Activated T-cell treated with anti-CD3 and anti-CD28 coated beads, Interleukin-2, amount 50 U/mL, for 48 hours (primary cell): ENCODE measurements around the gene ZEB2.

Experiments
- DNase-seq, 2 experiments: peaks; one replicate each; pipeline ENCODE4 v3.0.0-alpha.2; 2020

Gene ZEB2

DNA sequence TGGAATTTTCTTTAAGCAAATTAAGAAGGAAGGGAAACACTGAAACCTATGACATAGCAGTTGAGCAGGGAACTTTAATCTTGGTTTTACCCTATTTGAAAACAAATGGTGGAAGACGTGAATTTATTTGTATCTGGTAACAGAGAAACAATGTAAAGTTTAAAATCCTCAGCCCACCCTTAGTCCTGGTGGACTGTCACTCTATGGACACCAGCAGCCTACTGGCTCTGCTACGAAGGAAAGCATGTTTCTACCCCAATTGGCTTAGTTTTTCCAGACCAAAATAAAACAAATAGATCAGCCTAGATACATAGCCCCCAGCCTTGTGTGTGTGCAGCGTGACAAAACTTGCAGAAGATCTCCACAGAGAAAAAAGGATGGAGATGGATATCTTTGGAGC, 7.4 kb downstream of the ZEB2 start:
- DNase-seq: no peak

- DNase-seq: no peak
Observed at GRCh38 chr2:144511937-144512336, 8.0 kb downstream of the ZEB2 start.

DNA sequence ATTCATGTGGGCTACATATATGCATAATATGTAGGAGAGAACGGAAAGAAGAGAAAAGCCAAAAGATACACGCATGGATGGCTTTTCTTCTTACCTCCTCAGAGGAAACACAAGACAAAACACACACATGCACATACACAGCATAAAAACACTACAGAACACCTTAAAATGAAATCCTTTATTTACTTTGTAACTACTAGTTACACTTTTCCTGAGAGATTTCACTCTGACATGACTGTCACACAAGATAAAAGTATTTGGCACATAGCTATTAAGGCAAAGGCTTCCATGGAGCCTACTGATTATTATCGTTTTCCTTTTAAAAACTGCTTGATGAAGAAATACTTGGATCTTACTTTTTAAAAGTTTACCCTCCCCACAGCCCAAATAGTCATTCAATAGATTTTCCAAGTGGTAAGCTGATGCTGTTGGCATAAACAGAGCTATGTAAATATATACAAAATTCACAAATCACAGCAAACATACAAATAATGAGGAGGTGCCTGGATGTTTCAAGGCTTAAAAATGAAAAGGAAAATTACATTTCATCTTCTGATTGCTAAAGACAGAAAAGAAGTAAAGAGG, 8.6 kb downstream of the ZEB2 start:
- no peak for DNase-seq

- no peak for DNase-seq
Observed at GRCh38 chr2:144510294-144510991, 9.5 kb downstream of the ZEB2 start.

- no peak for DNase-seq
Observed at GRCh38 chr2:144509879-144510221, 10.1 kb downstream of the ZEB2 start.

- DNase-seq: no peak
Observed at GRCh38 chr2:144509001-144509878, 10.7 kb downstream of the ZEB2 start.

DNA sequence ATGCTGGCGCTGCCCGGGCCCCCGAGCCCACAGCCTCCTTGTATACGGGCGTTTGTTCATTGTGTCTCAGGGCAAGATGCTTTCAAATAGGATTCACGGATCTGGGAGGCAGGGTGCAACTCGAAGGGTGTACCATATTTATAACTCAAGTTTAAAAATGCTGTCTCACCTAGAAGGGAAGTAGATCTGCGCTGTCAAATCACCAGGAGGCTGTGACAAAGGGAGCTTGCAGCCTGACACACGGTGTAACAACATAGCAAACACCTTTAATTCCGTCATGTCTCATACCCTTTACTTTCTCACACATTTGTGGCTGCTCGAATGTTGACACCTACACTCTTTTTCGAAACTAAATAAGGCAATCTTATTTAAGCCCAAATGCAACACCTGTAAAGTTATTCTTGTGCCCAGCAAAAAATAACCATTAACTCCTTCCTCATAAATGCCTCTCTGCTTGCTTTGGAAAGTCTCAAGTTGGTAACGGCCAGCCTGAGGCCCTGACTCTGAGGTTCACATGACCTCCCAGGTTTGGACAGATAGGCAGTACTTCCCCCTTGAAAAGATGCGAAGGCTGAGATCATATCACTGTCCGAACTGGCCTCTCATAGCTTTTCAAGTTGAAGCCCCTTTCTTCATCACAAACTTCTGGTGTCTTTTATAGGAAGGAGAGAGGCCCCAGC, 11.6 kb downstream of the ZEB2 start:
- DNase-seq: no peak

- no peak for DNase-seq
Observed at GRCh38 chr2:144507441-144508171, 12.3 kb downstream of the ZEB2 start.

GRCh38 chr2:144505245-144505831, 14.6 kb downstream of the ZEB2 start:
- DNase-seq: no peak

- DNase-seq: no peak
Observed at GRCh38 chr2:144504218-144504641, 15.7 kb downstream of the ZEB2 start.

DNA sequence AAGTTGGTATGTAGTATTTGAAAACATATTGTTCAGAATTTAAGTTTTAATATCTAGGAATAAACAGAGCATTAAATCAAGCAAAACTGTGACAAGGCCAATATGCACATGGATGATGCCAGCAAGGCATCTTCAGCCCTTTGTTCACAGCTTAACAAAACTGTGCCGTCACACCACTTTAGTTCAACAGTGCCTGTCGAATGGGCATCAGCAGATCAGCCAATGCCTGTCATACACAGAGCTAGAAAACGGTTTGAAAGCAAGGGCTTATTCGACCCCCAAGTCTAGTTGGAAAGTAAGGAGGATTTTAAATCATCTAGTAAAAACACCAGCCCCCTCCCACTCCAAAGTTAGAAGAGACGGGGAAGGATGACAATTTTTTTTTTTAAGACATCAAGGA, 16.7 kb downstream of the ZEB2 start:
- no peak for DNase-seq

DNA sequence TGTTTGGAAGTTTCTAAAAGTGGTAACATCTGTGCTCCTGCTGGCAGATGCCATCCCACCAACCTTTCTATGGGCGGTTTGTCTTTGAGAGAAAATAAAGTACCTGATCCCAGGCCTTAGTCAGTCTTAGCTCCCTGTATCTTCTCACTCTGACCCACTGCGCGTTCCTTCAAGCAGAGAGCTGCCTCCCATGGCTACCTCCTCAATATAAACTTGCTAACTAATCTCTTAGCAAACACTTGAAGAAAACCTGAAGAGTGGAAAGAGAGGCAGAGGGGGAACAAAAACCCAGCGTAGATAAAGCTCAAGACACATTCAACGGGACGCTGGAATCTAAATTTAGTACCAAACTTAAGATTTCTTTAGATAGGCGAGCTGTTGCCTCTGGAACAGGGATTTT, 17.6 kb downstream of the ZEB2 start:
- DNase-seq: no peak

- DNase-seq: no peak
Observed at GRCh38 chr2:144501627-144502026, 18.3 kb downstream of the ZEB2 start.

GRCh38 chr2:144501118-144501517, 18.8 kb downstream of the ZEB2 start:
- no peak for DNase-seq

DNA sequence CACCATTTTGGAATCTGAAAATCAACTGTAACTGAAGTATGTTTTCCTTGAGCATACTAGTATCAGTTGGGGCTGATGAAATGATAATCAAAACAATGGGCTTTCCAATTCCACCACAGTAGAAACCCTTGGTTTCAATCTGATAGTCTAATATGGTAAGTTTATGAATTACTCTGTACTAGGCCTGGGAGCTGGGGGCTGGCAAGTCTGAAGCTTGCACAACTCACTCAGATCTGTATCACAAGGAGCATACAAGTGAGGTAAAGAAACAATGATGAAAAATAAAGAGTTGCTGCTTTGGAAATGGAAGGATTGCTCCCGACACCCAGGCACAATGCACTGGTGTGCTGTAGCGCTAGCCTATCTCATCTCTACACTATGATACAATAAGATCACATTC, 19.4 kb downstream of the ZEB2 start:
- DNase-seq: no peak

DNA sequence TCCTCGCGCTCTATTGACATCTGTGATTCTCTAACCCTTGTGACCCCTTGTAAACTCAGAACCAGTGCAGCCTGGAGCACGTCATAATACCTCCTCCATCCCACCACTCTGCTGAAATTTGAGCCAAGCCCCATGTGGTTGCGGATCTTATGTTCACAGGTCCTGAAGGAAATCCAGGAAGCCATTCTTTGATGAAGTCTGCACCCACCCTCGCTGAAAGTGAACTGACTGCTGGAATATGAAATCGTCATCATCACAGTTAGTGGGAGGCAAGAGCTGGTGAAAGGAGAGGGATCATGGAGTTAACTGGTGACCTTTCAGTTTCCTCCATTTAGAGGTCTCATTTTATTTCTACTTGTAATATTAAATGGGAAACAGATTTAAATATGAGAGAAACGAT, 21.6 kb downstream of the ZEB2 start:
- no peak for DNase-seq

DNA sequence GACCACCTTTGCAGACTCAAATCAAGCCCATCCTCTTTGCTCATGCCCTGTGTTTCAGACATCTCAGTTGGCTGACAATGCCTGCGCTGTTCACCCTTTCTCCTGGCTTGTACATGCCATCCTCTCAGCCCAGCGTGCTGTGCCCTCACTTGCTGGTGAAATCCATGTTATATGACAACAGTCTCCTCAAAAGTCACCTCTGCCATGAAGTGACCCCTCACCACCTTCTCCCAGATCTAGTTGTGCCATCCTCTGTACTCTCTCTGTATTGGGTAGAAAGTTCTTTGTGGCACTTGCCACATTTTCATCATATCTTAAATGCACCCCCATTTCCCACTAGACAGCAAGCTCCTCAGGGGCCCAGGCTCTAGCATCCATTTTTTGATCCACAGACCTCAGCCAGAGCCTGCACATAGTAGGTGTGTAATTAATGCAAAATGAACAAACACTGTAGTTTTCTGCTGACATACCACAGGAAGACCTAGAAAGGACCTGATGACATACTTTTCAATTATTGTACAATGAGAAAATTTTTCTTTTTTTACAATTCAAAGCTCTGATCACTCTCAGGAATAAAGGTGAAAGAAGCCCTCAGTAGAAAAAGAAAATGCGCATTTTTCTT, 22.8 kb downstream of the ZEB2 start:
- no peak for DNase-seq

- no peak for DNase-seq
Observed at GRCh38 chr2:144496092-144496976, 23.6 kb downstream of the ZEB2 start.

GRCh38 chr2:144495227-144496091, 24.5 kb downstream of the ZEB2 start:
- DNase-seq: no peak
